GM12865 (cell line): ENCODE results near the gene LYSMD2.

Experiments
- DNase-seq: peaks from one replicate; pipeline ENCODE4 v3.0.0; 2010; ENCODE audit warnings: low read depth
- H3K4me3 ChIP-seq: 2 replicates; pipeline ENCODE4 v1.5.1; 2011; ENCODE audit warnings: mild to moderate bottlenecking, low read depth, low read length, control low read depth
- CTCF ChIP-seq: IDR thresholded peaks from 2 replicates; pipeline ENCODE4 v1.5.1; 2011; ENCODE audit warnings: low read length, control low read depth, low read depth, inconsistent platforms; ENCODE audit not compliant: insufficient read depth; ENCODE audit errors: missing control alignments

The LYSMD2 gene

GRCh38 chr15:51752888-51753287, 15.4 kb upstream of the LYSMD2 start:
- no peak overlapping the region for H3K4me3 ChIP-seq
- TF ChIP-seq CTCF, result no peak
- DNase-seq, result no peak

- no peak for TF ChIP-seq CTCF
- DNase-seq, result peak; percentile 49
- peak overlapping the region; percentile 35 for H3K4me3 ChIP-seq
These were observed 14.5 kb upstream of the LYSMD2 start for GRCh38 chr15:51751697-51752683.

GRCh38 chr15:51750792-51751696, 13.6 kb upstream of the LYSMD2 start, which contains the start of gene TMOD2:
Gene TMOD2, plus strand, starts transcription at chr15:51751597. Its CDS starts 14,845 bp downstream, at chr15:51766442.
- TF ChIP-seq CTCF, result no peak
- peak; percentile 67 for DNase-seq
- H3K4me3 ChIP-seq, result peak within 1 kb of the TSS; percentile 35

- no peak overlapping the region for H3K4me3 ChIP-seq
- TF ChIP-seq CTCF, result no peak
These were observed 12.7 kb upstream of the LYSMD2 start for GRCh38 chr15:51750186-51750585.

GRCh38 chr15:51749307-51749706, 11.9 kb upstream of the LYSMD2 start:
- H3K4me3 ChIP-seq, result no peak overlapping the region
- DNase-seq, result no peak
- no peak for TF ChIP-seq CTCF

More at GRCh38 chr15:51750186-51750585, 12.7 kb upstream of the LYSMD2 start:
- no peak for DNase-seq

GRCh38 chr15:51739061-51739712, 1.7 kb upstream of the LYSMD2 start:
- H3K4me3 ChIP-seq, result no peak overlapping the region
- TF ChIP-seq CTCF, result no peak
- no peak for DNase-seq
